ENCODE measurements around the gene SLC16A12.

Gene SLC16A12

GRCh38 chr10:89515031-89515841 is 20.2 kb downstream of the SLC16A12 start:
- no peak overlapping the region for H3K9ac ChIP-seq (ENCODE audit: low read depth, low read length, poor library complexity, severe bottlenecking)
- H2AFZ ChIP-seq (ENCODE audit: low read length), result no peak overlapping the region; the same call in 1 of the 2 replicates
- no peaks in the 10 kb centered on the region for H3K9me2 ChIP-seq (replicated peaks; ENCODE audit: low read depth, low read length)
- no peaks in the 10 kb centered on the region for H3K36me3 ChIP-seq (ENCODE audit: insufficient read depth, low read length)
- no peak overlapping the region for H3K4me3 ChIP-seq (ENCODE audit: low read length, poor library complexity, severe bottlenecking)
- no peaks in the 10 kb centered on the region for H3K27me3 ChIP-seq (ENCODE audit: insufficient read depth, low read length, poor library complexity, severe bottlenecking)
- no peaks in the 10 kb centered on the region for H3F3A ChIP-seq (ENCODE audit: low read depth)
- H3K79me2 ChIP-seq (ENCODE audit: insufficient read depth, low read length), result no peaks in the 10 kb centered on the region
- H3K9me3 ChIP-seq (ENCODE audit: insufficient read depth, low read depth, low read length), result no peaks in the 10 kb centered on the region
- TF ChIP-seq EZH2phosphoT487 (IDR thresholded peaks at IDR 0.05; ENCODE audit: borderline replicate concordance) (no peak), CTCF (conservative IDR thresholded peaks at IDR 0.05; ENCODE audit: low read length) (no peak)
- no peak overlapping the region for H3K4me2 ChIP-seq (ENCODE audit: low read depth, low read length, poor library complexity, severe bottlenecking)
- H3K4me1 ChIP-seq (ENCODE audit: insufficient read depth, low read length, poor library complexity, severe bottlenecking), result no peaks in the 10 kb centered on the region
- no peaks in the 10 kb centered on the region for H4K20me1 ChIP-seq (ENCODE audit: insufficient read depth, low read length, poor library complexity, severe bottlenecking)

GRCh38 chr10:89513206-89513605 is 22.2 kb downstream of the SLC16A12 start:
- Histone ChIP-seq H4K20me1 (ENCODE audit: insufficient read depth, low read length, poor library complexity, severe bottlenecking) (no peaks in the 10 kb centered on the region), H3K4me2 (ENCODE audit: low read depth, low read length, poor library complexity, severe bottlenecking) (no peak overlapping the region), H3K4me3 (ENCODE audit: low read length, poor library complexity, severe bottlenecking) (no peak overlapping the region), H3K9me3 (ENCODE audit: insufficient read depth, low read depth, low read length) (no peaks in the 10 kb centered on the region), H3K79me2 (ENCODE audit: insufficient read depth, low read length) (no peaks in the 10 kb centered on the region), H3K36me3 (ENCODE audit: insufficient read depth, low read length) (no peaks in the 10 kb centered on the region), H3K9ac (ENCODE audit: low read depth, low read length, poor library complexity, severe bottlenecking) (no peak overlapping the region), H3K9me2 (replicated peaks; ENCODE audit: low read depth, low read length) (no peaks in the 10 kb centered on the region), H3K4me1 (ENCODE audit: insufficient read depth, low read length, poor library complexity, severe bottlenecking) (no peaks in the 10 kb centered on the region), H3F3A (ENCODE audit: low read depth) (no peaks in the 10 kb centered on the region), H3K27me3 (ENCODE audit: insufficient read depth, low read length, poor library complexity, severe bottlenecking) (no peaks in the 10 kb centered on the region), H2AFZ (ENCODE audit: low read length) (no peak overlapping the region)
- no peak for TF ChIP-seq CTCF (conservative IDR thresholded peaks at IDR 0.05; ENCODE audit: low read length)

GRCh38 chr10:89505640-89506275 is 29.6 kb downstream of the SLC16A12 start:
- Histone ChIP-seq H3K27me3 (ENCODE audit: insufficient read depth, low read length, poor library complexity, severe bottlenecking) (no peaks in the 10 kb centered on the region), H2AFZ (ENCODE audit: low read length) (no peak overlapping the region), H3K79me2 (ENCODE audit: insufficient read depth, low read length) (no peaks in the 10 kb centered on the region), H3K9me3 (ENCODE audit: insufficient read depth, low read depth, low read length) (no peaks in the 10 kb centered on the region), H3K9me2 (replicated peaks; ENCODE audit: low read depth, low read length) (no peaks in the 10 kb centered on the region), H3K36me3 (ENCODE audit: insufficient read depth, low read length) (no peaks in the 10 kb centered on the region), H3F3A (ENCODE audit: low read depth) (no peaks in the 10 kb centered on the region), H3K9ac (ENCODE audit: low read depth, low read length, poor library complexity, severe bottlenecking) (no peak overlapping the region), H3K4me1 (ENCODE audit: insufficient read depth, low read length, poor library complexity, severe bottlenecking) (peaks cover 9% of the 10 kb centered on the region), H3K4me3 (ENCODE audit: low read length, poor library complexity, severe bottlenecking) (no peak overlapping the region), H3K4me2 (ENCODE audit: low read depth, low read length, poor library complexity, severe bottlenecking) (no peak overlapping the region), H4K20me1 (ENCODE audit: insufficient read depth, low read length, poor library complexity, severe bottlenecking) (no peaks in the 10 kb centered on the region)
- no peak for TF ChIP-seq CTCF (conservative IDR thresholded peaks at IDR 0.05; ENCODE audit: low read length)
- TF ChIP-seq EZH2phosphoT487 (IDR thresholded peaks at IDR 0.05; ENCODE audit: borderline replicate concordance), result no peak

Measured in Loucy (cell line).